GM12864 (cell line): ENCODE data around the gene MAPKAP1.

Experiments
- DNase-seq: peaks from one replicate; pipeline ENCODE4 v3.0.0-alpha.2; 2011; ENCODE audit warnings: low read depth
- H3K4me3 ChIP-seq: 2 replicates; pipeline ENCODE4 v1.5.1; 2011; ENCODE audit warnings: mild to moderate bottlenecking, low read depth, low read length, control low read depth
- CTCF ChIP-seq: IDR thresholded peaks from 2 replicates; pipeline ENCODE4 v1.5.1; 2011; ENCODE audit warnings: low read depth, mild to moderate bottlenecking, moderate library complexity, low read length, control low read depth, inconsistent platforms; ENCODE audit errors: missing control alignments

Gene MAPKAP1

GRCh38 chr9:125510980-125511379, 196.0 kb downstream of the MAPKAP1 start:
- no peak for DNase-seq
- TF ChIP-seq CTCF = no peak
- H3K4me3 ChIP-seq = no peak overlapping the region

- no peak for DNase-seq
- no peak overlapping the region for H3K4me3 ChIP-seq
- no peak for TF ChIP-seq CTCF
Measured at GRCh38 chr9:125509476-125509875, 197.5 kb downstream of the MAPKAP1 start.

- no peak for TF ChIP-seq CTCF
- DNase-seq = no peak
- H3K4me3 ChIP-seq = no peak overlapping the region
Measured at GRCh38 chr9:125508249-125508648, 198.8 kb downstream of the MAPKAP1 start.

- TF ChIP-seq CTCF = no peak
- H3K4me3 ChIP-seq = no peak overlapping the region
- no peak for DNase-seq
Measured at GRCh38 chr9:125507226-125507625, 199.8 kb downstream of the MAPKAP1 start.

GRCh38 chr9:125505988-125506438, 201.0 kb downstream of the MAPKAP1 start:
- no peak for DNase-seq
- H3K4me3 ChIP-seq = no peak overlapping the region
- TF ChIP-seq CTCF = no peak

GRCh38 chr9:125504616-125505015, 202.4 kb downstream of the MAPKAP1 start:
- DNase-seq = no peak
- TF ChIP-seq CTCF = no peak
- H3K4me3 ChIP-seq = no peak overlapping the region

- DNase-seq = no peak
- no peak overlapping the region for H3K4me3 ChIP-seq
- TF ChIP-seq CTCF = no peak
Measured at GRCh38 chr9:125497906-125498305, 209.1 kb downstream of the MAPKAP1 start.
